Measurements from ENCODE around the gene ETV6. TPM values are rescaled to one million over a fixed set of nuclear protein-coding genes. Genes with fewer than 3 reads are reported as not detected.

ETV6 gene
- total RNA-seq, 1 experiment from 2014 or later = 89.1 TPM

- BruUV-seq (replicated peaks) = no TSS peak
- no peaks in the 10 kb centered on the region for H3K9me3 Mint-ChIP-seq (ENCODE audit: low read depth, unreplicated experiment)
- CTCF ChIA-PET = no interaction called here
- peaks cover 53% of the 10 kb centered on the region for H3K4me1 Mint-ChIP-seq (ENCODE audit: low read depth, unreplicated experiment)
- no peak overlapping the region for H3K27ac Mint-ChIP-seq (ENCODE audit: unreplicated experiment)
- no peak overlapping the region for H3K4me3 Mint-ChIP-seq (ENCODE audit: low read depth, unreplicated experiment)
- DNase-seq = no peak
- intact Hi-C loops (cut with micrococcal nuclease; ENCODE audit: unreplicated experiment) = no loop called here
- no peaks in the 10 kb centered on the region for H3K27me3 Mint-ChIP-seq (ENCODE audit: unreplicated experiment)
- H3K36me3 Mint-ChIP-seq (ENCODE audit: insufficient read depth, unreplicated experiment) = peaks cover 9% of the 10 kb centered on the region
- no peak for TF ChIP-seq CTCF (IDR thresholded peaks at IDR 0.05; ENCODE audit: unreplicated experiment)
Measured at GRCh38 chr12:11762723-11763326, 113.4 kb downstream of the ETV6 start.

GRCh38 chr12:11763760-11764520 lies 114.5 kb downstream of the ETV6 start:
- CTCF ChIA-PET = no interaction called here
- no TSS peak for BruUV-seq (replicated peaks)
- no peak for DNase-seq
- peaks cover 9% of the 10 kb centered on the region for H3K36me3 Mint-ChIP-seq (ENCODE audit: insufficient read depth, unreplicated experiment)
- H3K27ac Mint-ChIP-seq (ENCODE audit: unreplicated experiment) = no peak overlapping the region
- no peaks in the 10 kb centered on the region for H3K9me3 Mint-ChIP-seq (ENCODE audit: low read depth, unreplicated experiment)
- H3K4me3 Mint-ChIP-seq (ENCODE audit: low read depth, unreplicated experiment) = no peak overlapping the region
- no peaks in the 10 kb centered on the region for H3K27me3 Mint-ChIP-seq (ENCODE audit: unreplicated experiment)
- intact Hi-C loops (cut with micrococcal nuclease; ENCODE audit: unreplicated experiment) = no loop called here
- peaks cover 64% of the 10 kb centered on the region for H3K4me1 Mint-ChIP-seq (ENCODE audit: low read depth, unreplicated experiment)
- no peak for TF ChIP-seq CTCF (IDR thresholded peaks at IDR 0.05; ENCODE audit: unreplicated experiment)

- intact Hi-C loops (cut with micrococcal nuclease; ENCODE audit: unreplicated experiment) = no loop called here
- Mint-ChIP-seq H3K9me3 (ENCODE audit: low read depth, unreplicated experiment) (no peaks in the 10 kb centered on the region), H3K36me3 (ENCODE audit: insufficient read depth, unreplicated experiment) (peaks cover 9% of the 10 kb centered on the region), H3K4me1 (ENCODE audit: low read depth, unreplicated experiment) (peaks cover 70% of the 10 kb centered on the region), H3K27me3 (ENCODE audit: unreplicated experiment) (no peaks in the 10 kb centered on the region), H3K4me3 (ENCODE audit: low read depth, unreplicated experiment) (no peak overlapping the region), H3K27ac (ENCODE audit: unreplicated experiment) (no peak overlapping the region)
- no TSS peak for BruUV-seq (replicated peaks)
- no peak for DNase-seq
- CTCF ChIA-PET = no interaction called here
- no peak for TF ChIP-seq CTCF (IDR thresholded peaks at IDR 0.05; ENCODE audit: unreplicated experiment)
Measured at GRCh38 chr12:11764837-11765236, 115.4 kb downstream of the ETV6 start.

- Mint-ChIP-seq H3K36me3 (ENCODE audit: insufficient read depth, unreplicated experiment) (peaks cover 9% of the 10 kb centered on the region), H3K27me3 (ENCODE audit: unreplicated experiment) (no peaks in the 10 kb centered on the region), H3K4me1 (ENCODE audit: low read depth, unreplicated experiment) (peaks cover 73% of the 10 kb centered on the region), H3K4me3 (ENCODE audit: low read depth, unreplicated experiment) (no peak overlapping the region), H3K9me3 (ENCODE audit: low read depth, unreplicated experiment) (no peaks in the 10 kb centered on the region), H3K27ac (ENCODE audit: unreplicated experiment) (no peak overlapping the region)
- no peak for DNase-seq
- CTCF ChIA-PET = no interaction called here
- intact Hi-C loops (cut with micrococcal nuclease; ENCODE audit: unreplicated experiment) = no loop called here
- no TSS peak for BruUV-seq (replicated peaks)
- TF ChIP-seq CTCF (IDR thresholded peaks at IDR 0.05; ENCODE audit: unreplicated experiment) = no peak
Measured at GRCh38 chr12:11765421-11765816, 115.9 kb downstream of the ETV6 start.

Data from Calu3 (cell line).